ENCODE data around the gene RGS10. TPM values are rescaled to one million over a fixed set of nuclear protein-coding genes. Genes with fewer than 3 reads are reported as not detected.

Gene RGS10
- total RNA-seq, 1 donor from 2014 or later = 7.2 TPM

GRCh38 chr10:119504651-119505050 lies 37.9 kb downstream of the RGS10 start:
- DNase-seq (ENCODE audit: missing footprints) (no peak), ATAC-seq (no peak)
- intact Hi-C loops (cut with DNase I) = no loop called here

GRCh38 chr10:119503821-119504220 lies 38.7 kb downstream of the RGS10 start:
- ATAC-seq (no peak), DNase-seq (ENCODE audit: missing footprints) (no peak)
- intact Hi-C loops (cut with DNase I) = no loop called here

- DNase-seq (ENCODE audit: missing footprints) (no peak), ATAC-seq (no peak)
- intact Hi-C loops (cut with DNase I) = no loop called here
These were observed 39.8 kb downstream of the RGS10 start for GRCh38 chr10:119502618-119503155.

- intact Hi-C loops (cut with DNase I) = no loop called here
- ATAC-seq = no peak
These were observed 40.3 kb downstream of the RGS10 start for GRCh38 chr10:119502209-119502608.

GRCh38 chr10:119501690-119502089 lies 40.8 kb downstream of the RGS10 start:
- ATAC-seq (no peak), DNase-seq (ENCODE audit: missing footprints) (no peak)
- intact Hi-C loops (cut with DNase I) = no loop called here

More at GRCh38 chr10:119502209-119502608, 40.3 kb downstream of the RGS10 start:
- no peak for DNase-seq (ENCODE audit: missing footprints)

- intact Hi-C loops (cut with DNase I) = no loop called here
- ATAC-seq (no peak), DNase-seq (ENCODE audit: missing footprints) (no peak)
These were observed 41.7 kb downstream of the RGS10 start for GRCh38 chr10:119500821-119501220.

GRCh38 chr10:119500123-119500795 lies 42.3 kb downstream of the RGS10 start:
- no peak for DNase-seq (ENCODE audit: missing footprints)
- ATAC-seq = no peak
- intact Hi-C loops (cut with DNase I) = no loop called here

- ATAC-seq = no peak
- intact Hi-C loops (cut with DNase I) = no loop called here
- DNase-seq (ENCODE audit: missing footprints) = no peak
These were observed 42.9 kb downstream of the RGS10 start for GRCh38 chr10:119499677-119500002.

GRCh38 chr10:119498889-119499676 lies 43.4 kb downstream of the RGS10 start:
- no peak for ATAC-seq
- intact Hi-C loops (cut with DNase I) = no loop called here
- no peak for DNase-seq (ENCODE audit: missing footprints)

- ATAC-seq (no peak), DNase-seq (ENCODE audit: missing footprints) (no peak)
- intact Hi-C loops (cut with DNase I) = no loop called here
These were observed 45.3 kb downstream of the RGS10 start for GRCh38 chr10:119497243-119497642.

- ATAC-seq = no peak
- intact Hi-C loops (cut with DNase I) = no loop called here
These were observed 46.2 kb downstream of the RGS10 start for GRCh38 chr10:119496273-119496672.

GRCh38 chr10:119495545-119495944 lies 47.0 kb downstream of the RGS10 start:
- DNase-seq (ENCODE audit: missing footprints) = no peak
- ATAC-seq = no peak
- intact Hi-C loops (cut with DNase I) = no loop called here

More at GRCh38 chr10:119496273-119496672, 46.2 kb downstream of the RGS10 start:
- DNase-seq (ENCODE audit: missing footprints) = no peak

- ATAC-seq = no peak
- DNase-seq (ENCODE audit: missing footprints) = no peak
- intact Hi-C loops (cut with DNase I) = no loop called here
These were observed 47.5 kb downstream of the RGS10 start for GRCh38 chr10:119495021-119495505.

GRCh38 chr10:119494236-119495020 lies 48.1 kb downstream of the RGS10 start:
- intact Hi-C loops (cut with DNase I) = no loop called here
- no peak for DNase-seq (ENCODE audit: missing footprints)
- no peak for ATAC-seq

GRCh38 chr10:119493155-119493554 lies 49.4 kb downstream of the RGS10 start:
- no peak for ATAC-seq
- intact Hi-C loops (cut with DNase I) = no loop called here
- no peak for DNase-seq (ENCODE audit: missing footprints)

- ATAC-seq (no peak), DNase-seq (ENCODE audit: missing footprints) (no peak)
- intact Hi-C loops (cut with DNase I) = no loop called here
These were observed 50.4 kb downstream of the RGS10 start for GRCh38 chr10:119491966-119492757.

- ATAC-seq (no peak), DNase-seq (ENCODE audit: missing footprints) (no peak)
- intact Hi-C loops (cut with DNase I) = loop anchor here (2.0 kb wide), 1 partner anchor 291 kb away; no protein-coding TSS in a partner anchor
These were observed 52.6 kb downstream of the RGS10 start for GRCh38 chr10:119489991-119490326.

- DNase-seq (ENCODE audit: missing footprints) (no peak), ATAC-seq (no peak)
- intact Hi-C loops (cut with DNase I) = loop anchor here (2.0 kb wide), 1 partner anchor 290 kb away; no protein-coding TSS in a partner anchor
These were observed 53.8 kb downstream of the RGS10 start for GRCh38 chr10:119488675-119489074.
